IPS DF 19.7 (cell line): Measurements from ENCODE around the gene MINDY1.

Experiments
- DNase-seq: peaks from one replicate; pipeline ENCODE4 v3.0.0-alpha.2; 2013; ENCODE audit warnings: low read depth, low spot score

Gene MINDY1

GRCh38 chr1:151006327-151007052 is at the start of gene MINDY1:
Gene MINDY1, minus strand, starts transcription at chr1:151006902. Its CDS starts 4,285 bp downstream, at chr1:151002617.
- DNase-seq, result peak; percentile 68

GRCh38 chr1:151056149-151056548 is 49.4 kb upstream of the MINDY1 start:
- DNase-seq, result no peak

- no peak for DNase-seq
These were observed 48.9 kb upstream of the MINDY1 start for GRCh38 chr1:151055581-151055980.

GRCh38 chr1:151054971-151055547 is 48.4 kb upstream of the MINDY1 start:
- DNase-seq, result no peak

GRCh38 chr1:151051356-151052009 is 44.8 kb upstream of the MINDY1 start:
- no peak for DNase-seq

- DNase-seq, result no peak
These were observed 43.5 kb upstream of the MINDY1 start for GRCh38 chr1:151050051-151050688.

DNA sequence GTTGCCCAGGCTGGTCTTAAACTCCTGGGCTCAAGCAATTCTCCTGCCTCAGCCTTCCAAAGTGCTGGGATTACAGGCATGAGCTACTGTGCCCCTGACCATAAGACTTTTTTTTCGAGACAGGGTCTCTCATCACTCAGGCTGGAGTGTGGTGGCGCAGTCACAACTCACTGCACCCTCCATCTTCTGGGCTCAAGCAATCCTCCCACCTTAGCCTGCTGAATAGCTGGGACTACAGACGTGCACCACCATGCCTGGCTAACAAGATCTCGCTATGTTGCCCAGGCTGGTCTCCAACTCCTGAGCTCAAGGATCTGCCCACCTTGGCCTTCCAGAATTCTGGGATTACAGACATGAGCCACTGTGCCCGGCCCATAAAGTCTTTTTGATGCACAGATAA is 42.8 kb upstream of the MINDY1 start:
- no peak for DNase-seq

GRCh38 chr1:151048645-151049032 is 41.9 kb upstream of the MINDY1 start:
- DNase-seq, result peak; percentile 70

GRCh38 chr1:151047925-151048644 is 41.4 kb upstream of the MINDY1 start:
- no peak for DNase-seq

DNA sequence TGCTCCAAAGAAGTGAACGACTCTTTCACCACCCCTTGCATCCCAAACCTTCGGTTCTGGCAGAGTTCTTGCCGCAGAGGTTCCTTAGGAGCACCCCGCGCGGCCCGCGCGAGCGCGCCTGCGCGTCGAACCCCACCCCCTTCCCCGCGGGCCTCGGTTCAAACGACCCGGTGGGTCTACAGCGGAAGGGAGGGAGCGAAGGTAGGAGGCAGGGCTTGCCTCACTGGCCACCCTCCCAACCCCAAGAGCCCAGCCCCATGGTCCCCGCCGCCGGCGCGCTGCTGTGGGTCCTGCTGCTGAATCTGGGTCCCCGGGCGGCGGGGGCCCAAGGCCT is 40.9 kb upstream of the MINDY1 start, which contains the start of gene C1orf56:
Gene C1orf56, plus strand, starts transcription at position 161 of the 334 bp plus-strand sequence. Its CDS starts 97 bp downstream, at position 258.
- no peak for DNase-seq

DNA sequence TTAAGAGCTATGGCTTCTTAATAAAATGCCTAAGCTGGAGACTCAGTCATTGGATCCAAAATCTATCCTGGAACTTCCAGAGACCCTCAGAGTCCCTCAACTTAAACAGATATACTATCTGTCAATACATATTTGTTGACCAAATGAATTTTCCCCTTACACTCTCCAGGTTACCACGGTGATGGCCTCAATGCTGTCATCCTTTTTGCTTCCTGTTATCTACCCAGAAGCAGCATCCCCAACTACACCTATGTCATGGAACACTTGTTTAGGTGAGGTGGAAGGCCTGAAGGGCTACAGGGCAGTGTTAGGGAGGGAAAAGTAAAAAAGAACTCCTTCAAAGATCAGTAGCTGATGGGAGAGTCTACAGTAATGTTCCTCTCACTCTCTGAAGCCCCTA is 36.5 kb upstream of the MINDY1 start:
- no peak for DNase-seq

- DNase-seq, result no peak
These were observed 32.8 kb upstream of the MINDY1 start for GRCh38 chr1:151039521-151039920.

- no peak for DNase-seq
These were observed 30.3 kb upstream of the MINDY1 start for GRCh38 chr1:151037032-151037431.

DNA sequence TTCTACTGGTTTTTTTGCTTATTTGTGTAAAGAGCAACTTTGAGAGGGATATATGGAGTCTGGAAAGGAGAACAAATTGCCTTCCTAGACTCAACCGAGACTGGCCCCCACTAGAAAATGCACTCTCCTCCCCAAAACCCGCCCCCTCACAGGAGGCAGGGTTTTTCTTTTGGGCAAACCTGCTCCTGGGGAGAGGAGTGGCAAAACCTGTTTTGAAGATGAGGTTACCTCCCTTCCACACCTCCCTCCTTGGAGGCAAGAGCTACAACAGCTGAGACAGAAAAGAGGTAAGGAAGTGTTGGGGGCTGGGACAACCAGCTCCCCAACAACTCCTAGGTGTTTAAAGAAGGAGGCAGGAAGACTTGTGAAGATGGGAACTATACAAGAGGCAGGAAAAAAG is 29.7 kb upstream of the MINDY1 start, which contains the start of gene BNIPL:
Gene BNIPL, plus strand, starts transcription at position 231 of the 400 bp plus-strand sequence. Its CDS starts 140 bp downstream, at position 371.
- DNase-seq, result no peak

DNA sequence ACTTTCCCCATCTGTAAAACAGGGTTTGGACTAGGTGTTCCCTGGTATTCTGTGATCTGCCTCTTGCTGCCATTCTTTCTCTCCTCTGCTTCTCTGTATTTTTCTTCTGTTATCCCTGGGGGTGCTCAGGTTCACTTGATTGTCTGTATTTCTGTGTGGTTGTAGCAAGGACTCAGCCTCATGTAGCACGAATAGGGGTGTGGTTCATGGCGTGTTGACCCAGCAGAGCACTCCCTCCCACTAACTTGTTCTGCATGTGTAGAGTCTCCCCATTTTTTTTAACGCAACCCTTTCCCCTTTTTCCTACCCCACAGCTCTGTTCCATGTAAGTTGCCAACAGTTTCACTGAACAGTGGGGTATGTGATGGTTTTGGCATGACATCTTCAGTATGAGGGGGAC is 28.5 kb upstream of the MINDY1 start:
- no peak for DNase-seq

DNA sequence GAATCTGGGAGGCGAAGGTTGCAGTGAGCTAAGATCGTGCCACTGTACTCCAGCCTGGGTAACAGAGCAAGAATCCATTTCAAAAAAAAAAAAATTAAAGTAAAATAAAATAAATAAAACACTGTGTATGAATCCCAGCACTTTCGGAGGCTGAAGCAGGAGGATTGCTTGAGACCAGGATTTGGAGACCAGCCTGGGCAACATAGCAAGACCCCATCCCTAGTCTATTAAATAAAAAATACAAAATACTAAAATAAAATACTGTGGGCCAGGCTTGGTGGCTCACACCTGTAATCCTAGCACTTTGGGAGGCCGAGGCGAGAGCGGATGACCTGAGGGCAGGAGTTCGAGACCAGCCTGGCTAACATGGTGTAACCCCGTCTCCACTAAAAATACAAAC is 25.5 kb upstream of the MINDY1 start:
- no peak for DNase-seq

DNA sequence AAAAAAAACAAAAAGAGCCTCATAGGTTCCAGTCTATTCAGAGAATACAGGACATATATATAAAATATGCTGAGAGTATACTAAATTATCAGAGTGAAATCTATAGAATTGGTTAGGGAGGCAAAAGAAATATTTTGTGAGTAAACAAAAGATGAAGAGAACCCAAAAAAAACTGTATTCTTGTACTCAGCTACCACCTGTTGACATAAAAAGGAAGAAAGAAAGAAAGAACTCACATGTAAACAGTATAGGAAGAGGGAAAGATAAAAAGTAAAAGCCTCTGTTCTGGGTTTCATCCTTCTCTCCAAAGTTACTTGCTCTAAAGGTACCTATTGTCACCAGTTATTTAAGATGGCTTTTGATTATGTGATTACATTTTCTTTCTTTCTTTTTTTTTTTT is 19.8 kb upstream of the MINDY1 start:
- DNase-seq, result no peak

GRCh38 chr1:151024540-151025146 is 17.9 kb upstream of the MINDY1 start:
- peak; percentile 56 for DNase-seq

GRCh38 chr1:151013518-151013917 is 6.8 kb upstream of the MINDY1 start:
- no peak for DNase-seq

DNA sequence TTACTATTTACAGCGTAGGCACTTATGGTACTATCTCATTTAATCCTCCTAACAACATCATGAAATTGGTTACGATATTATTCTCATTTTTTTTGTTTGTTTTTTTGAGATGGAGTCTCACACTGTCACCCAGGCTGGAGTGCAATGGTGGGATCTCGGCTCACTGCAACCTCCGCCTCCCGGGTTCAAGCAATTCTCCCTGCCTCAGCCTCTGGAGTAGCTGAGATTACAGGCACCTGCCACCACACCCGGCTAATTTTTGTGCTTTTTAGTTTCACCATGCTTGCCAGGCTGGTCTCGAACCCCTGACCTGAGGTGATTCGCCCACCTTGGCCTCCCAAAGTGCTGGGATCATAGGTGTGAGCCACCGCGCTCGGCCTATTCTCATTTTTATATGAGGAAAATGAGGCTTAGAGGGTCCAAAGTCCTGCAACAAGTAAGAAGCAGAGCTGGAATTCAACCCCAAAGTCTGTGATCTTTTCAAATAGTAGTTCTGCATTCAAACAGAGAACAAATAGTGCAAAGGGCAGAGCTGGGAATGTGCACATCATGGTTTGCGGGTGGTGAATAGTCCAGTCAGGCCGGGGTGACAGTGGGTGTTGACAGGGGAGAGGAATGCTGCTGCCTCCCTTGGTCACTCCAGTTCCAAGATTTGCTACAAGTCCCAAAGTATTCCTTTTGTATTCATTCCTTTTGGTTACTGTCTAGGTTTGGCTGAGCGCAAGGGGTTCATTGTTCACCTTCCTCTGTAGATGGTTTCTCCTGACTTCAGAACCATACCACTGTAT is 6.2 kb upstream of the MINDY1 start:
- no peak for DNase-seq
